GM12891 (cell line): Measurements from ENCODE around the gene HAUS7.

ENCODE experiments used
- PAX5 ChIP-seq: IDR thresholded peaks from 2 replicates; pipeline ENCODE4 v1.6.1; 2011; ENCODE audit warnings: low read length, moderate library complexity, mild to moderate bottlenecking; ENCODE audit not compliant: insufficient read depth, severe bottlenecking
- POLR2A ChIP-seq: IDR thresholded peaks from 2 replicates; pipeline ENCODE4 v1.6.1; 2011; ENCODE audit warnings: low read depth, low read length, control low read depth
- POLR2AphosphoS5 ChIP-seq: IDR thresholded peaks from 2 replicates; pipeline ENCODE4 v1.6.1; 2011; ENCODE audit warnings: low read depth, low read length, control low read depth
- POU2F2 ChIP-seq: IDR thresholded peaks from 2 replicates; pipeline ENCODE4 v1.6.1; 2011; ENCODE audit warnings: low read depth, mild to moderate bottlenecking, control low read depth, low read length, moderate library complexity
- SPI1 ChIP-seq: IDR thresholded peaks from 2 replicates; pipeline ENCODE4 v1.6.1; 2011; ENCODE audit warnings: low read depth, low read length, control low read depth
- TAF1 ChIP-seq: IDR thresholded peaks from 2 replicates; pipeline ENCODE4 v1.6.1; 2011; ENCODE audit warnings: low read depth, low read length, control low read depth

DNA sequence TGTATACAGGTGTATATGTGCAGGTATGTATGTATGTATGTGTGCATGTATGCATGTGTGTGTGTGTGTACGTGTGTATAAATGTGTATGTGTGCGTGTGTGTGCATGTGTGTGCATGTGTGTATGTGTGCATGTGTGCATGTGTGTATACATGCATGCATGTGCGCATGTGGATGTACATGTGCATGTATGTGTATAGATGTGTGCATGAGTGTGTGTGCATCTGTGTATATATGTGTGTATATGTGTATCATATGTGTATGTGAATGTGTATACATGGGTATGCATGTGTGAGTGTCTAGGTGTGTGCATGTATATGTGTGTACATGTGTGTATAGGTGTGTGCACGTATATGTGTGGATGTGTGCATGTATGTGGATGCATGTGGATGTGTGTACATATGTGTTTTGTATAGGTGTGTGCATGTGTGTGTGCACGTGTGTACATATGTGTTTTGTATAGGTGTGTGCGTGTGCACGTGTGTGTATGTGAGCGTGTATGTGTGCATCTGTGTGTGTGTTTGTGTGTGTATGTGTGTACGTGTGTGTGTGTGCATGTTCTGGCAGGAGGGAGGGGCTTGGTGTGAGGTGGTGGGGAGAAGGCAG is 30.4 kb upstream of the HAUS7 start:
- TF ChIP-seq TAF1 (no peak), POLR2A (no peak), POLR2AphosphoS5 (no peak), PAX5 (no peak), SPI1 (no peak), POU2F2 (no peak)
